HG03571 (cell line): ENCODE data around the gene AMPD3.
"Not testable (repeated sequence)": the region's sequence is repeated elsewhere in the genome, so short reads cannot be mapped to it uniquely, and the experiment has no call there.

Experiments
- ATAC-seq: cut with Tn5 transposase; IDR thresholded peaks from one replicate; pipeline ENCODE4 v1.9.1; 2021; ENCODE audit not compliant: unreplicated experiment

AMPD3 gene

DNA sequence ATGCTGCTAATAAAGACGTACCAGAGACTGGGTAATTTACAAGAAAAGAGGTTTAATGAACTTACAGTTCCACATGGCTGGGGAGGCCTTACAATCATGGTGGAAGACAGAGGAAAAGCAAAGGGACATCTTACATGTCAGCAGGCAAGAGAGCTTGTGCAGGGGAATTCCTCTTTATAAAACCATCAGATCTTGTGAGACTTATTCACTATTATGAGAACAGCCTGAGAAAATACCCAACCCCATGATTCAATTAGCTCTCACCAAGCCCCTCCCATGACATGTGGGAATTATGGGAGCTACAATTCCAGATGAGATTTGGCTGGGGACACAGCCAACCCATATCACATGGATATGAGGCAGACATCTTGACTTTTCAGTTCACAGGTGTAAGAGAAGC is 18.4 kb upstream of the AMPD3 start:
- ATAC-seq: not testable (repeated sequence)

DNA sequence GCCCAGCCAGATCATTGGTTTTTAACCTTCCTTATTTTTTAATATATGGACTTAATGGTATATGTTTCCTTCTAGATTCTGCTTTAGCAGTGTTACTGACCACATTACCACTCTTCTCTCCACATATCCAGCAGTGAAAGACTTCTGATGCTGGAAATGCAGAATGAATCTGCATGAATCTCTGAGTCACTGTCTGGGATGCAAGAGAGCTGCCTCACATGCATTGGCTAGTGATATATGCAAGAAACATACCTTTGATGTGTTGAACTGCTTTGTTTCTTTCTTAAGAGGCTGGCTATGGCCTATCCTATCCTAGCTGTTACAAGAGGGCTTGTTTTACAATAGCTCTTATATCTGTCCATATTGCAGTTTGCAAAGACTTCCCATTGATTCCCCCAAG is 16.6 kb upstream of the AMPD3 start:
- no peak for ATAC-seq

DNA sequence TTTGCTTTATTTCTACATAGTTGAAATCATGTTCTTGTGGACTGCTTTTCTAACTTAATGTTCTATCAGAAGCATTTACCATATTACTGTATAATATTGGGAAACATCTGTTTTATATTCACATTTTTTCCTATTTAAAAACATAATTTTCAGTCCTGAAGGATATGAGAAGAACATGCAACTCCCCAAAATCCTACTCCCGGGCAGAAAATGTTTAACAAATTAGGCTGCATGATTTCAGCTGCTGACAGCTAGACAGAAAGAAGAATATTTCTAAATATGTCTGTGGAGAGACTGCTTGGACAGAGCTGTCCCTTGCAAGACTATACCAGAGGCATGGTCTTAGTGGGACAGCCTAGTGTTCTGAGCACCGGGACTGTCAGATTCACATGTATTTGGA is 15.7 kb upstream of the AMPD3 start:
- ATAC-seq: no peak

DNA sequence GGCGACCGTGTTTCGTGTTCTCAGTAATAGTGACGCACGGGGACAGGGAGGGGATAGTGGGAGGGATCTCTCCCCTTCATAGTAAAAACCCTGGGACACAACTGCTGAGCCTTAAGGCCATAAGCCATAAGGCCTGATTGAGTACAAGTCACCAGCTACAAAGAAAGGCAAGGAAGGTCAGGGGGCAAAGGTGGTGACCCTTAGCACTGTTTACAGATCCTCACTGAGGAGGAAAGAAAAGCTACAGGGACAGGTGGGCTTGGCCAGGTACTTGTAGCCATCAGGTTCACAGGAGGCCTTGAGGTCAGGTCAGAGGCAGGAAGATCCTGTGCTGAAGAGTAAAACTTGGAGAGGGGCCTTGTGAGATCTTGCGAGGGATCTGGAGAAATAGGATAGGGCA is 15.1 kb upstream of the AMPD3 start:
- ATAC-seq: no peak

DNA sequence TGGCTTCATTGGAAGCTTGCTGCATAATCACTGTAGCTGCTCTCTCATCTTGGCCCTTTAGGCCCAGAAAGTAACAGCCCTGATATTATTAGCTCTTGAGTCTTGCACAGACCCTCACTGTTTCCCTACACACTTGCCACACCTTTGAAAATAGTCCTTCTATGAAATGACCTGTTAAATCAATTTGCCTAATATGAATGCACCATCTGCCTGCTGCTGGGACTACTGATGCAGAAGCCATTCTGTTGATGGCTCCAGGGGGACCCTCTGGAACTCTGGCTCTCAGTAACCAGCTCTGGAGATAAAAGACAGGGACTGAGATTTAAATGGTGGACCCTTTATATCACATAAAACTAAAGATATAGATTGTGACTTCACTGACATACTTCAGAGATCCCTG is 14.7 kb upstream of the AMPD3 start:
- ATAC-seq: no peak

DNA sequence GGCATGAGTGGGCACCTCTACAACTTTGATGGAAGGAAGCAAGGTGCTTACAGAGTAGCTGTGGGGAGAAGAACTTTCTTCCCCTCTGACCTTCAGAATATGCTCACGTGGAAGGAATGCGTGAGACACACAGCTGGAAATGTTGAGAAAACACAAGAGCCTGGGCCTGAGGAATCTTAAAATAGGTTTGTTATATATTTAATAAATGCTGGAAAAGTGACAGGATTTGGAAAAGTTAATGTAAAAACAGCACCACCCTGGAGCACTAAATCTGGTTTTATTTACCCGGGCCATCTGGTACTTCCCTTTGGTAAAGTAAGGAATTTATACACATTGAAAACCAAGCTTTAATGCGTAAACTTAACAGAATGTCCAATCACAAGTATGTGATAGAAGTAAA is 14.0 kb upstream of the AMPD3 start:
- no peak for ATAC-seq

DNA sequence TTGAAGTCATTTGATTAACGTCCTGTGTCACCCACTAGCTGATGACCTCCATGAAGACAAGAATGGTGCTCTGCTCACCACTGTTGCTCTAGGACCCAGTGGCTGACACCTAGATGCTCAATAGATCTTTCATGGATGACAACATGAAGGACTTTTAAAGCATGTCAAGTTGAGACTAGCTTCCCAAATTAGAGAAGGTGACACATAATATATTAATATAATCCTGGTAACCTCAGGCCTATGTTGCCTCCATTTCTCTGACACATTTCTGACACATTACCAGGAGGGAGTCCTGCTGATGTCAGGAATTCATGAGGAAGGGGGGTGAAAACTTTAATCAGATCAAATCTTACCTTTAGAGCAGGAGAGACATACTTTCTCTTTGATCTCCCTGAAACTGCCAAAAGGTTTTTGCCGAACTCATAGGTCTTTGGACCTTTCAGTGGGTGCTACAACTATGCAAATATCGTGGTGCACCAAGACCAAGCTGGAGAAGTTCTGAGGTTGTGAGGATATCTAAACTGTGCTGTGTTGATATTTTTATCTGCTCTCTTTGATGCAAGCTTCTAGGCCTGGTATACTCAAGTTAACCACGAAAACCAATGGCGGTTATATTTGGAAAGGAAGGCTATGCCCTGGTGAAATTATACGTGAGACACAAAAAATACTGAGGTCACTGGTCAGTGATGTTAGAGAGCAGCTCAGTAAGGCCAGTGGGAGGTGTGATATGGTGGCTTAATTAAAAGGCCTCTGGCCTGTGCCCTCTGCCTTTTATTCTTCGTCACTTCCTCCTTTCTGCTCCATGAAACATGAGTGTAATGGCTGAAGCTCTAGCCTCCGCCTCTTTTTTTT is 13.2 kb upstream of the AMPD3 start:
- peak; percentile 94 for ATAC-seq

DNA sequence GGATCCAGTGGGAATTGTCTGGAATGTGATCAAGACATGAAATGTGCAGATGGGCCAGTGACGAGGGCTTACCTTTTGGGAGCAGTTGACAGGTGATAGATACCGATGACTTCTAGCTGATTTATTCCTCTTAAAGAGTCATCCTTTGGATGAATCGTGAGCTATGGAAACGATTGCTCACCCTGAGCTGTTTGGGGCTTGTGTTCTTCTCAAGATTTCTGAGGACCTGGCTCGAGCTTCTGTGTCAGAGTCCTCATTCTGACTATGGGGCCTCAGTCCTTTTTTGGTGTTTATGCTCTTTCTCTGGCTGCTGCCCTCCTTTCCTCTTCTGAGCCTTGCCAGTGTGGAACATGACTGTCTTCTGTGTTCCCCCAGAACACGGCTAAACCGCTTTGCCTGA is 11.9 kb upstream of the AMPD3 start:
- no peak for ATAC-seq

DNA sequence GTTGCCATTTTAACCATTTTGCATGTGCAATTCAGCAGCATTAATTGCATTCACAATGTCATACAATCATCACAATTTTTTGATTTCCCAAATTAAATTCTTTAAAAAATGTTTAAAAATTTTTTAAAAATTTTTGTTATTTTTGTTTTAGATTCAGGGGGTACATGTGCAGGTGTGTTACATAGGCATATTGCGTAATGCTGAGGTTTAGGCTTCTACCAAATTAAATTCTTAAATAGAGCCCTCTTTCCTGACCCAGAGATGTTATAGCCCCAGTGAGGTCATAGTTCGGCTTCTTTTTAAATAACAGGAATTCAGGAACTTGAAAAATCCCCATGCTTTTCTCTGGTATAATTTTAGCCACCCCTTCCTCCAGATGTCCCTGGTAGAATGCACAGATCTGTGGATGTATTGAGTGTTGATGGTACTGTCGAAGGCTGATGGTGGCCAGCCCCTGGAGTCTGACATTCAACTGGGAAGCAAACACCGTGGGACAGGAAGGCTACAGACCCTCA is 11.3 kb upstream of the AMPD3 start:
- ATAC-seq: no peak

DNA sequence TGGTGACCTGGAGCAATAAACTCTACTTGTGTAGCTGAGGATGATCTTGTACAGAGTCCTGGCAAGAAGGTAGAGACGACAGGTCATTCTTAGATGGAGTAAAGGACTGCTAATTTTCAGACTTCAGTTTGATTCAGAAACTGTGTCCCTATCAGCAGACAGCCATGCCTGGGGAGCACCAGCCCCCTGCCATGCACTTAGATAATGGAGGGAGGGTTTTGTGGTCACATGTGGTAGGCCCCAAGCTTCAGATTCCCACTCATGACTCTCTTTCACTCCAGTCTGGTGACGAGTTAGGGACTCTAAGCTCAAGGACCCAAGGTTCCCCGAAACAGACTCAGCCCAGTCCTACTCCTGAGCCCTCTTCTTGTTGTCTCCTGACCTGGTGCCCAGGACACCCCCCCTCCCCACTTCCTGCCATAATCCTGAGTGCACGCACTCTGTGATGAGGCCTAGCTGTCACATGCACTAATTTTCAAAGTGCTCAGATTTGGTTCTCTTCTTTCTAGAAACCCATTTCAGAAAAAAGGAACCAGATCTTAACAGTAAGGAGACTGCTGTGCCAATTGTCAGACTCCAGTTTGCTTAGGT is 10.2 kb upstream of the AMPD3 start:
- no peak for ATAC-seq

DNA sequence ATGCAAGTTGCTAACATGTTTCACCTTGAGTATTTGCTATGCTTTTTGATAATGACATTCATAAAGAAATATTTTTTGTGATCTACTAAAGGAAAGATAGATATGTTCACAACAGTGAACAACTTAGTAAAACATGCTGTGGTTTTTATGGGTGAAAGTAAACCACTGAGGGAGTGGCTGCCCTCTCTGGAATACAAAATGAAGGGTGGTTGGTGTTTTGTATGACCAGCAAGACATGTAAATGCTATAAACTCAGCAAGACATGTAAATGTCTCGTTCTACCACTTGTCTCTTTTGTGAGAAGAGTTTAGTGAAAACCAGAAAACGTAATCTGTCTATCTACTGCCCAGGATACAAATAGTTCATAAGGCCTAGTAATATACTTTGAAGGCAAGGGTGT is 7.6 kb upstream of the AMPD3 start:
- ATAC-seq: no peak

DNA sequence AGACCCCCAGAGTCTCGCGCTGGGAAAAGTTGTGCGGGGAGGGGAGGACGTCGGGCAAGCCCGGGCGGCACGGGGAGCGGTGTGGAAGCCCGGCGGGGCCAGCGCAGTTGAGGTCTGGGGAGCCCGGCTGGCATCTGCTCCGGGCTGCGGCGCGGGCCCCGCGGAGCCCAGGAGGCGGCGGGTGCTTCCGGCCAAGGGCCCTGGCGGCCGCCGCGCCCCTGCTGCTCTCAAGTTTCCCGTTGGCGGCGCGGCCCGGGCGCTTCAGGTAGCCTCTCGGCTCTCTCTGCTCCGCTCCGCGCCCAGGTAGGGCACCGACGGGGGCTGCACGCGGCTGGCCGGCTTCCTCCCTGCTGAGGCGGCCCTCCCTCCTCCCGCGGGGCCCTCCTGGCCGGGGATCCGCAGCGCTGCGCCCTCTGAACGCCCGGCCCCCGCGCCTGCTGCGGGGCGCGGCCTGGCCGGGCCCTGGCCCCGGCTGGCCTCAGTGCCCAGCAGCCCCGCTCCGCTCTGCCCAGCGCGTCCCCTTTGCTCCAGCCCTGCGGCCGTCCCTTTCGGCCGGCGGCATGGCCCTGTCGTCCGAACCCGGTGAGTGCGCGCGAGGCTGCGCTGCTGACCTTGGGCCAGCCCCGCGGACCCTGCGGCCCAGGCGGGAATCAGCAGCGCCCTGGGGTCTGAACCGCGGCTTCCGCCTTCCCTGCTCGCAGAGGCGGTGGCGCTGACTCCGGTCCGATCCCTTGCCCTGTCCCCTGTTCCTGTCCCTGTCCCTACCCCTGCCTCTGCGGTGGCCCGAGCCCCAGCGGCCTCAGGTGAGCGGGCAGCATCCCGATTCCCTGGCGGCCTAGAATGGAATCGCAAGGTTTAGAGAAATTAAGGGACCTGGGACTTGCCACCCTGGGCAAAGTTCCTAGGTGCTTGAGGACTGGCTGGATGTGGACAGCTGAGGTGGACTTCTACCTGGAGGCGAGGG is 4.3 kb upstream of the AMPD3 start:
- peak; percentile 36 for ATAC-seq

DNA sequence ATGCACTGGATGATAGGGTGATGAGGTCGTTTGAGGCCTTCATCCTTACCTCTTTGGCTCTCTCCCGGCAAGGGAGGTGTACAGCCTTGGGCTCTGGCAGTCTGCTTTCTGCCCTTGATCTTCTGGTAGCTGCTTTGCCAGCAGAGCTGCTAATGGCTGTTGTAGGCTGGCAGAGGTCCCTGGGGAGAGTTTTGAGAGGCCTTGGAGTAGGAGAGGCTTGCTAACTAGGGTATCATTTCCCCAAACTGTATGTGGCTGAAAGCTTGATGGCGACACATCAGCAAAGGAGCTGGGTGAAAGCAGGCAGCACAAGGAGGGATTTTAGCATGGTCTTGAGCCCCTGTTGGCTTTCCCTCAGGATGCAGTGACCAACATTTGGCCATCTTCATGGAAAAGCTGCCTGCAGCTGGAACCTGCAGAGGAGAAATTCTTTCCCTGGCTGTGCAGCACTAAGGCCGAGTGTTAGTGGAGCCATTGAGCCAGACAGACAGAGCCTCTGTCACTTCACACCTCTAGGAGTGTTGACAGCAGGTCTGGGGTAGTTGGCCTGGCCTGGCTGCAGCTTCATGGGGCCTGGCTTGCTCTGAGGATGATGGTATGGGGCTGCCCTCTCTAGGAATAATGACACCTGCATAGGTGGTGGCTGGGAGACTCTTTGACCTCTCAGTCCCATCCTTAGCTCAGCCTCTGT is 3.5 kb upstream of the AMPD3 start:
- ATAC-seq: no peak

DNA sequence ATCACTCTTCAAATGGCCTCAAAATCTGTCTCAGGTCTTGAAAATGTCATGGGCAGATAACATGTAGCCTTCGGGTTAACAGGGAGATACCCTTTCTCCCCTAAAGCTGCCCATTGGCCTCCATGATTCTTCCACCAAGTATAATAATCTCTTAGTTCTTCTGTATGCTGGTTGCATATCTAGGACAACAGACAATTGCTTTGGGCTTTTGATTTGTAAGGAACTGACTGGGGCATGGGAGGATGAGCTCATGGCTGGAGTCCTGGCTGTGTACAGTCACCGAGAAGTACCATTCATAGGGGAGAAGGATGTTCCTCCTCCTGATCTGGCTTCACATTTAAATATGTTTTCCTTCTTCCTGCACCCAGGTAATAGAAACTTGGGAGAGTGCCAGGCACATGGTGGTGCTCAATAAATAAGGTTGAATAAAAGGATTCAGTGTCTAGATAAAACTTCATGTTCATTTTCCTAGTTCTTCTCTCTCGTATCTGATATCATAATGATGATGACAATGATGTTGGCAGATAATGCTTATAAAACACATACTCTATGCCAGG is 2.8 kb upstream of the AMPD3 start:
- ATAC-seq: no peak

DNA sequence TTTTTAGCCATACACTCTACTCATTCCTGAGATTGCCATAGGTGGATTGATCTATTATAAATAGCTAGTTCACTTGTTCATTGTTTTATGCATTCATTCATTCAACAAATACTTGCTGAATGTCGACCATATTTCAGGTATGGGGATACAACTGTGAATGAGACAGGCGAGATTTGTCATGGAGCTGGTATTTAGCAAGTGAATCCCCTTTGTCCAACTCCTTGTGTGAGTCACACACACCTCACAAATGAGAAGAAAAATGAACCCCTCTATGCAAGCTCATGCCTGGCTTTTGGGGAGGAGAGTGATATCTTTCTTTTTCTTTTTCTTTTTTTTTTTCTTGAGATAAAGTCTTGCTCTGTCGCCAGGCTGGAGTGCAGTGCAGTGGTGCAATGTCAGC is 1.8 kb upstream of the AMPD3 start:
- ATAC-seq: no peak

DNA sequence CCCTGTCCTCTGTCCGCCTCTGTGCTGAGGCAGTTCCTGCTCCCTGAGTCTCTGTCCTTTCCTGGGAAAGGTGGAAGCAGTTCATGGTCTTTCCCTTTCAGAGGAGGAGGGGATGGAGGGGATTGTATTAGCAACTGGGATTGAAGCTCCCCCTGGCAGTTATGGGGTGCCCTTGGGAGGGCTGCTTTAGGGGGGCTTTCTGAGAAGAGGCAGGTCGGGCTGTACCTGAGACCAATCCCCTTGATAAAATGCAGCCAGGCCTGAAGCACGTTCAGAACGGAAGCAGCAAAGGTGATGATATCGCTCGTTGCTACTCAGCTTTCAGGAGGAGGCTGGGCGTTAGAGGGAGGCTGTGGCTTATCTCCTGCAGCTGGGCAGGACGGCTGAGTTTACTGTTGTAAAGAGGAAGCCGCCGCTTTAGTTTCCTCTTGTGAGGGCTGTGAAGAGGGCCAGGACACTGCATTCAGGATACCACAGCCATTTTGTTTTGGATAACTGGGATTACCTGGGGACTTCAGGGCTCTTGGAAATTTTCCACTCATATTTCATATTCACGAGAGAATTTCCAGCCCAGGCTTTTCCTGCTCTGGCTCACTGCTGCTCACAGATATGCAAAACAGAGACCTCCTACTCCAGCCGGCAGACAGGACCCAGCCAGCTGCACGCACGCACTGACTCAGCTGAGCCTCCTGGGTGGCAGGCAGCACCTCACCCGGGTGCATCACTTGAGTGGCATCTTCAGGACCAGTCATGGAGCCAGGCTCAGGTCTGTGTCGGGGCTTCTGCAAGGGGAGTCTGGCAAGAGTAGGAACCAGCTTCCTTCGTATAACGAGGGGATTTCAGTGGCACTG is 798 bp downstream of the AMPD3 start:
- ATAC-seq: peak; percentile 53

DNA sequence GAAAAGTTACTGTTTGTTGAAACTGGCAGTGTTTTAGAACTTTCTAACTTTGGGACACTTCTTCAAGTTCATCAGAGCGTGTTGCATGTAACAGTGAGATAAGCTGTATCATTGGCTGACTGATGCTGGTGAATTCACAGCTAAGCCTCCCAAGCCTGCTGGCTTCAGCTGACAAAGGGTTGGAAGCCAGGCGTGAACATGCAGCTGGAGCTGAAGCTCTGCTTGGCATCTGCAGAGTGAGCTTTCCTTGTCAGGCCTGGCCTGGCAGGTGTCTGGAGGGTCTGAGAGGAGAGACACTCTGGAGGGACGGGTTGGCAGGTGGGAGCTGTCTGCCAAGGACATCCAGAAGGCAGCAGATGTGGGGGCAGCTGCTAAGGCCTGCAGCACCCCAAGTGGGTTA is 1.5 kb downstream of the AMPD3 start:
- no peak for ATAC-seq

DNA sequence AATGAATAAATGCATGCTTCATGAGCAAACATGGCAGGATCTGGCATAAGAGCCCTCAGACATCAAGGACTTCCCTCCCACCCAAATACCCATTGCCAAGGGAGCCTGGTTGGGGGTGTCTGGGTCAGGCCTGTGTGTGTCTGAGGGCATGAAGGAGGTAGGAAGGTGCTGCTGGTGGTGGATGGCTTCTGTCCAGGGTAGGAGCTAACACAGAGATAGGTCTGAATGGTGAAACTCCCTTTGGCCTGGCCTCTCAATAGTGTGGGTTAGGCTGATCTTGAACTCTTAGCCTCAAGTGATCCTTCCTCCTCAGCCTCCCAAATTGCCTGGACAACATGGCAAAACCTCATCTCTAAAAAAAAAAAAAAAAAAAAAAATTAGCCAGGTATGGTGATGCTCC is 2.8 kb downstream of the AMPD3 start:
- ATAC-seq: no peak
